ENCODE data around the gene FLCN. TPM values are rescaled to one million over a fixed set of nuclear protein-coding genes. Genes with fewer than 3 reads are reported as not detected.

The FLCN gene
- total RNA-seq, 2 donors from 2014 or later: 34.2 to 36.7 TPM

DNA sequence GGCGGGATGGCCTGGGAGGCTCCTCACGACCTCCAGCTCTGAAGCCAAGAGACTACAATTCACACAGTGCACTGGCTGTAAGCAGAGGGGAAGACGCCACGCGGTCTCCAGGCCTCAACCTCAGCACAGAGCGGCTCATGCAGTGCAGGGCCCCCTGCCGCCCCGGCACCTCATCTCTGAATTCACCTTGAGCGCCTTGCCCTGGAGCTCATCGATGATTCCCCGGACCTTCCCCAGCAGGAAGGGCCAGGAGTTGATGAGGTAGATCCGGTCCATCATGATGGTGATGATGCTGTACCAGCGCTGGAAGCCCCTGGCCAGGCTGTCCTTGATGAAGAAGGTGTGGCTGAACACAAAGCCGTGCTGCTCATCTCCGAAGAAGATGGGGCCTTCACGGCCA, 13.2 kb downstream of the FLCN start:
- Histone ChIP-seq H3K4me3 (no peak overlapping the region), H3K27ac (no peak overlapping the region), H3K27me3 (no peaks in the 10 kb centered on the region), H3K9me3 (no peaks in the 10 kb centered on the region), H3K4me1 (no peaks in the 10 kb centered on the region), H3K9ac (ENCODE audit: low read depth in 2 of 2, low read length in 2 of 2) (no peak overlapping the region), H3K36me3 (peaks cover 48% of the 10 kb centered on the region)
- TF ChIP-seq, protein P1, sequence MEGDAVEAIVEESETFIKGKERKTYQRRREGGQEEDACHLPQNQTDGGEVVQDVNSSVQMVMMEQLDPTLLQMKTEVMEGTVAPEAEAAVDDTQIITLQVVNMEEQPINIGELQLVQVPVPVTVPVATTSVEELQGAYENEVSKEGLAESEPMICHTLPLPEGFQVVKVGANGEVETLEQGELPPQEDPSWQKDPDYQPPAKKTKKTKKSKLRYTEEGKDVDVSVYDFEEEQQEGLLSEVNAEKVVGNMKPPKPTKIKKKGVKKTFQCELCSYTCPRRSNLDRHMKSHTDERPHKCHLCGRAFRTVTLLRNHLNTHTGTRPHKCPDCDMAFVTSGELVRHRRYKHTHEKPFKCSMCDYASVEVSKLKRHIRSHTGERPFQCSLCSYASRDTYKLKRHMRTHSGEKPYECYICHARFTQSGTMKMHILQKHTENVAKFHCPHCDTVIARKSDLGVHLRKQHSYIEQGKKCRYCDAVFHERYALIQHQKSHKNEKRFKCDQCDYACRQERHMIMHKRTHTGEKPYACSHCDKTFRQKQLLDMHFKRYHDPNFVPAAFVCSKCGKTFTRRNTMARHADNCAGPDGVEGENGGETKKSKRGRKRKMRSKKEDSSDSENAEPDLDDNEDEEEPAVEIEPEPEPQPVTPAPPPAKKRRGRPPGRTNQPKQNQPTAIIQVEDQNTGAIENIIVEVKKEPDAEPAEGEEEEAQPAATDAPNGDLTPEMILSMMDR (IDR thresholded peaks at IDR 0.05): no peak
- intact Hi-C loops (cut with DNase I): no loop called here
- no peak for DNase-seq

- Histone ChIP-seq H3K9ac (ENCODE audit: low read depth in 2 of 2, low read length in 2 of 2) (no peak overlapping the region), H3K4me1 (no peaks in the 10 kb centered on the region), H3K27me3 (no peaks in the 10 kb centered on the region), H3K9me3 (no peaks in the 10 kb centered on the region), H3K4me3 (no peak overlapping the region), H3K36me3 (peaks cover 42% of the 10 kb centered on the region), H3K27ac (no peak overlapping the region)
- intact Hi-C loops (cut with DNase I): no loop called here
- no peak for DNase-seq
- TF ChIP-seq, protein P1 (IDR thresholded peaks at IDR 0.05): no peak
These were observed 15.6 kb downstream of the FLCN start for GRCh38 chr17:17221329-17221728.

GRCh38 chr17:17220529-17220928, 16.4 kb downstream of the FLCN start:
- H3K27ac ChIP-seq: no peak overlapping the region
- peaks cover 35% of the 10 kb centered on the region for H3K36me3 ChIP-seq
- H3K27me3 ChIP-seq: no peaks in the 10 kb centered on the region
- H3K9ac ChIP-seq (ENCODE audit: low read depth in 2 of 2, low read length in 2 of 2): no peak overlapping the region
- H3K4me1 ChIP-seq: no peaks in the 10 kb centered on the region
- no peak overlapping the region for H3K4me3 ChIP-seq
- intact Hi-C loops (cut with DNase I): no loop called here
- no peak for DNase-seq
- TF ChIP-seq, protein P1 (IDR thresholded peaks at IDR 0.05): no peak
- no peaks in the 10 kb centered on the region for H3K9me3 ChIP-seq

- no peaks in the 10 kb centered on the region for H3K9me3 ChIP-seq
- intact Hi-C loops (cut with DNase I): no loop called here
- no peak overlapping the region for H3K9ac ChIP-seq (ENCODE audit: low read depth in 2 of 2, low read length in 2 of 2)
- no peak overlapping the region for H3K27ac ChIP-seq
- H3K36me3 ChIP-seq: peaks cover 23% of the 10 kb centered on the region
- TF ChIP-seq, protein P1 (IDR thresholded peaks at IDR 0.05): no peak
- H3K4me3 ChIP-seq: no peak overlapping the region
- DNase-seq: no peak
- H3K27me3 ChIP-seq: no peaks in the 10 kb centered on the region
- no peaks in the 10 kb centered on the region for H3K4me1 ChIP-seq
These were observed 19.0 kb downstream of the FLCN start for GRCh38 chr17:17217995-17218394.

- no peak overlapping the region for H3K9ac ChIP-seq (ENCODE audit: low read depth in 2 of 2, low read length in 2 of 2)
- no peaks in the 10 kb centered on the region for H3K4me1 ChIP-seq
- H3K27ac ChIP-seq: no peak overlapping the region
- TF ChIP-seq, protein P1 (IDR thresholded peaks at IDR 0.05): no peak
- no peak for DNase-seq
- no peaks in the 10 kb centered on the region for H3K9me3 ChIP-seq
- no peaks in the 10 kb centered on the region for H3K27me3 ChIP-seq
- H3K4me3 ChIP-seq: no peak overlapping the region
- intact Hi-C loops (cut with DNase I): no loop called here
- peaks cover 23% of the 10 kb centered on the region for H3K36me3 ChIP-seq
These were observed 20.2 kb downstream of the FLCN start for GRCh38 chr17:17216776-17217175.

DNA sequence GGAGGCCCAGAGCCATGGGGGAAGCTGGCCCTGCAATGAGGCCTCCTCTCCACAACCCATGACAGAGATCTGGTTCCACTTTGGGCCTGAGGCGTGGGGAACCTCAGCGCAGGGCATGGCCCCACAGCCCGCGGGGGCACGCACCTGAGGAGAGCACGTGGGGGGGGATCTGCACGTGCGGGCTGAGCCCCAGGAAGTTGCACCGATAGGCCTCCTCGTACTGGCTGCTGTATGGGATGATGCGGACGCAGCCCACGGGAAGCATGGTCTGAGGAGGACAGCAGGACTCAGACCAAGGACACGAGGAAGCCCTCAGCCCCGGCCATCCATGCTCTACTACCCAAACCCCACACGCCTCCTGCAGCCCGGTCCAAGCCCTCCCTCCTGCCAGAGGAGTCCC, 20.7 kb downstream of the FLCN start:
- H3K9ac ChIP-seq (ENCODE audit: low read depth in 2 of 2, low read length in 2 of 2): no peak overlapping the region
- peaks cover 20% of the 10 kb centered on the region for H3K36me3 ChIP-seq
- TF ChIP-seq, protein P1 (IDR thresholded peaks at IDR 0.05): no peak
- H3K27me3 ChIP-seq: no peaks in the 10 kb centered on the region
- H3K27ac ChIP-seq: no peak overlapping the region
- H3K9me3 ChIP-seq: no peaks in the 10 kb centered on the region
- intact Hi-C loops (cut with DNase I): no loop called here
- H3K4me3 ChIP-seq: no peak overlapping the region
- H3K4me1 ChIP-seq: no peaks in the 10 kb centered on the region
- DNase-seq: no peak
